ENCODE measurements around the gene NT5DC1. TPM values are rescaled to one million over a fixed set of nuclear protein-coding genes. Genes with fewer than 3 reads are reported as not detected.

NT5DC1 gene
- polyA plus RNA-seq, 3 donors: 18.2 to 39.0 (median 28.3) TPM

GRCh38 chr6:116078522-116078921 is 22.1 kb upstream of the NT5DC1 start:
- no peak overlapping the region for H2AFZ ChIP-seq (ENCODE audit: insufficient read depth, low read depth, low read length, poor library complexity, severe bottlenecking)
- no peaks in the 10 kb centered on the region for H3K36me3 Mint-ChIP-seq
- H3K4me1 Mint-ChIP-seq: no peaks in the 10 kb centered on the region
- no peak overlapping the region for H3K27ac ChIP-seq (ENCODE audit: low read depth in 1 of 2, low read length in 2 of 2)
- H3K4me2 ChIP-seq (replicated peaks; ENCODE audit: extremely low read depth, low read length, poor library complexity, severe bottlenecking): no peak overlapping the region
- H3K4me3 Mint-ChIP-seq: no peak overlapping the region
- no peak overlapping the region for H3K27ac Mint-ChIP-seq
- no peaks in the 10 kb centered on the region for H4K20me1 ChIP-seq (ENCODE audit: insufficient read depth, low read length)
- no peaks in the 10 kb centered on the region for H3K79me2 ChIP-seq (ENCODE audit: insufficient read depth, low read length)
- no peaks in the 10 kb centered on the region for H3K36me3 ChIP-seq (replicated peaks in 1 of 2; ENCODE audit: control insufficient read depth in 1 of 2, insufficient read depth in 2 of 2, low read length in 2 of 2)
- intact Hi-C loops (cut with micrococcal nuclease): no loop called here
- H3K9me3 ChIP-seq (replicated peaks in 1 of 2; ENCODE audit: control insufficient read depth in 1 of 2, insufficient read depth in 1 of 2, low read length in 2 of 2): no peaks in the 10 kb centered on the region
- H3K4me3 ChIP-seq (replicated peaks in 1 of 3; ENCODE audit: low read depth in 2 of 3, low read length in 3 of 3): no peak overlapping the region
- no peak for TF ChIP-seq CTCF (IDR thresholded peaks at IDR 0.05)
- no peak overlapping the region for H3K9ac ChIP-seq (ENCODE audit: insufficient read depth, low read length, poor library complexity, severe bottlenecking)
- no peak for DNase-seq
- H3K4me1 ChIP-seq (ENCODE audit: control insufficient read depth in 1 of 2, insufficient read depth in 2 of 2, low read length in 2 of 2): no peaks in the 10 kb centered on the region
- WGBS (ENCODE audit: insufficient coverage): 55% methylated on average over 1 of the region's 3 CpGs
- peaks cover 0 to 3% (median 0%) of the 10 kb centered on the region in 7 donors for H3K9me3 Mint-ChIP-seq
- H3K27me3 ChIP-seq (ENCODE audit: control insufficient read depth in 2 of 2, insufficient read depth in 2 of 2, low read length in 2 of 2): no peaks in the 10 kb centered on the region
- peaks cover 3 to 4% (median 4%) of the 10 kb centered on the region in 3 donors for H3K27me3 Mint-ChIP-seq (ENCODE audit: low read depth in 3 of 3)

- Histone ChIP-seq H3K4me2 (replicated peaks; ENCODE audit: extremely low read depth, low read length, poor library complexity, severe bottlenecking) (no peak overlapping the region), H3K27ac (ENCODE audit: low read depth in 1 of 2, low read length in 2 of 2) (no peak overlapping the region), H3K4me1 (ENCODE audit: control insufficient read depth in 1 of 2, insufficient read depth in 2 of 2, low read length in 2 of 2) (no peaks in the 10 kb centered on the region), H3K9ac (ENCODE audit: insufficient read depth, low read length, poor library complexity, severe bottlenecking) (no peak overlapping the region), H3K36me3 (replicated peaks in 1 of 2; ENCODE audit: control insufficient read depth in 1 of 2, insufficient read depth in 2 of 2, low read length in 2 of 2) (no peaks in the 10 kb centered on the region), H4K20me1 (ENCODE audit: insufficient read depth, low read length) (no peaks in the 10 kb centered on the region), H3K9me3 (replicated peaks in 1 of 2; ENCODE audit: control insufficient read depth in 1 of 2, insufficient read depth in 1 of 2, low read length in 2 of 2) (no peaks in the 10 kb centered on the region), H3K79me2 (ENCODE audit: insufficient read depth, low read length) (no peaks in the 10 kb centered on the region), H3K4me3 (replicated peaks in 1 of 3; ENCODE audit: low read depth in 2 of 3, low read length in 3 of 3) (no peak overlapping the region), H2AFZ (ENCODE audit: insufficient read depth, low read depth, low read length, poor library complexity, severe bottlenecking) (no peak overlapping the region), H3K27me3 (ENCODE audit: control insufficient read depth in 2 of 2, insufficient read depth in 2 of 2, low read length in 2 of 2) (no peaks in the 10 kb centered on the region)
- DNase-seq: no peak
- intact Hi-C loops (cut with micrococcal nuclease): no loop called here
- peaks cover 0 to 3% (median 0%) of the 10 kb centered on the region in 7 donors for H3K9me3 Mint-ChIP-seq
- H3K27ac Mint-ChIP-seq: no peak overlapping the region
- H3K4me1 Mint-ChIP-seq: no peaks in the 10 kb centered on the region
- TF ChIP-seq CTCF (IDR thresholded peaks at IDR 0.05): no peak
- no peaks in the 10 kb centered on the region for H3K36me3 Mint-ChIP-seq
- peaks cover 3 to 4% (median 4%) of the 10 kb centered on the region in 3 donors for H3K27me3 Mint-ChIP-seq (ENCODE audit: low read depth in 3 of 3)
- no peak overlapping the region for H3K4me3 Mint-ChIP-seq
- WGBS (ENCODE audit: insufficient coverage): no CpG with 5 or more reads among the region's 3 CpGs
Observed at GRCh38 chr6:116078945-116079344, 21.7 kb upstream of the NT5DC1 start.
